ENCODE measurements around the gene PKDCC.

The PKDCC gene

DNA sequence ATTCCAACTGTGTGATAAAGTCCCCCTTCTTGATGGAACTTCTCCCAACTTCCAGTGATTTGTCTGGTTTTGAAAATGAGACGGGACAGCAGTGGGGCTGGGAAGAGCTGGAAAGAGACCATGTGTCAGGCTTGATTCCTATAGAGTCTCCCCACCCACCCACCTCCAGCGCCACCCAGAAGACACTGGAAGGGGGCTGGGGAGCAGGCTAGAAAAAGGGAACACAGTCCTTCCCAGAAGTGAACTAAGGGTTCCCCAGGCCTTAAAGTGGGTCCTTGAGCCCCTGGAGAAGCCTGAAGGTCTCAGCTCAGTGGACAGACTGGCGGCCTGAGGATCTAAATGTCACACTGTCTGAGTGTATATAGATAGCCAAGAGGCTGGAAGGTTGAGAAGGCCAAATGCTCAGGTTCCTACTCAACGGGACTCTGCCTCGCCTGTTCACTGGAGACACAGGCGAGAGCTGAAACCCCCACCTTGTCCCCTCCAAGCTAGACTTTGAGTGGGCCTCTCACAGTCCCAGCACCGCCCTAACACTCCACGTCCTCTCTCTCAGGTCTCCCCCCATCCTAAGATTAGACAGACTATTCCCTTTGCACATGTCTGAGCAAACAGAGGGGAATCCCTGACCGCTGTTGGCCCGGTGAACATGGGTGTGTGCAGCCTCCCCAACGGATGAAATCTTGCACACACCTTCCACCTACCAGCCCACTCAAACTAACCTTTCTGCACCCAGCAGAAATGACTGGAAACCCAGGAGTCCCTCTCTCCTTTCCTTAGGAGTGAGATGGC, 1.6 kb downstream of the PKDCC start:
- DNase-seq (ENCODE audit: extremely low read depth in 1 of 2, low read depth in 1 of 2) = no peak

GRCh38 chr2:42050010-42050702, 2.3 kb downstream of the PKDCC start:
- no peak for DNase-seq (ENCODE audit: extremely low read depth in 1 of 2, low read depth in 1 of 2)

DNA sequence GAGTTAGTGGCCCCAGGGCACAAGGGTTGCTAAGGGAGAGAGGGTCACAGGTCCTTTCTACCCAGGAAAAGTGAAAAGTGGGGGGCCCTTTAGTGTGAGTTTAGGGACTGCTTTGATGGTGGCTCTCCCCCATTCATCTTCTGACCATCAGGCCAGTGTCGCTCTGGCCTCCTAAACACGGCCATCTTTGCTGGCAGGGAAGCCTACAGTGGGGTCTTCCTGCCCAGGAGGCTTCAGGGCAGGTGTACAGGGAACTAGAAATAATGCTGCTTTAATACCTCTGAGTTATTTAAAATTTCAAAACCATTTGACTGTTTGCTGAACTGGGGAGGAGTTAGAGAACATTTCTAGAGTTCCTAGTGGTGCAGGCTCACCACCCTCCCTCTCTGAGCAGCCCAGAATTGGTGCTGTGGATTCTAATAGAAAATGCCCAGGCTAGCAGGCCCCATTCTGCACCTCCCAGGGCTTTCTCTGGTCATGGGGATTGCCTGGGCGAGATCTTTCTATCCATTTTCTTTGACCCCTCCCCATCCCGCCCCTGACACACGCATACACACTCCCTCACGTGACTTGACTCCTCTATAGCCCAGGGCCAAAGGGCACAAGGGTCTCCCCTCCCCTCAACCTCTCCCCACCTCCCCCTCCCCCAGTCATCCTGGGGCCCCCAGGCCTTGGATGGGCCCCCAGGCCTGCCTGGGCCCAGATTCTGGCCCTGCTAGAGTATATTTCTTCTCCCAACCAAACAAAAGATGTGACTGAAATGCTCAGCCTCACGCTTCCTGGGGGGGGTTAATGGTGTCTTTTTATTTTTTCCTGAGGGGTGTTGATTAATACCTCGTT, 3.1 kb downstream of the PKDCC start:
- no peak for DNase-seq (ENCODE audit: extremely low read depth in 1 of 2, low read depth in 1 of 2)

DNA sequence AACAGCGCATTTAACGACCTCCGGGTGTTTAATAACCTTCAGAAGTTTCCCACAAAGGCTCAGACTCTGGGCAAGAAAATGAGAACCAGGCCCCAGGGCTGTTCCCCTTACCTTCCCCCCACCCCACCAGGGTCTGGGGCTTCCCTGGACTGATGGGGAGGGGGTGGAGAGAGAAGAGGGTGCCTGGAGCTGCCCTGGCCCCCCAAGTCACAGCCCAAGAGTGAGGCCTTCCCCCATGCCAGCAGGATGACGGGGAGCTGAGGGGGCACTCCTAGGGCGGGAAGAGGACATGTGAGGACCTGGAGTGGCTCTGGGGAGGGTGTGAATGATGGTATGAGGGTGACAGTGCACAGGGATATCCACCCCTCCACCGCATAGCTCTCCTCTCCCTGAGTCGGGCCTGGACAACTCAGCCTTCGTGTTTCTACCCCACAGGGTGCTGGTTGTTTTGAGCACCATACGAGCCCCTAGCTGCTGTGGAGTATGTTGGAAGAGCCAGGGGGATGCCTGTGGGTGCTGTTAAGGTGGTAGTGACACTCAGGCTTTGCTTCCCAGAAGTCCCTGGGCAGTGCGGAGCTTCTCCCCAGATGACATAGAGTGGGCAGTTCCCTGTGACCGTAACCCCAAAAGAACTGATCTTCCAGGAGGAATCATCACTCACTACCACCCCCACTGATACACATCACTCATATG, 3.9 kb downstream of the PKDCC start:
- no peak for DNase-seq (ENCODE audit: extremely low read depth in 1 of 2, low read depth in 1 of 2)

GRCh38 chr2:42052702-42053481, 5.1 kb downstream of the PKDCC start:
- no peak for DNase-seq (ENCODE audit: extremely low read depth in 1 of 2, low read depth in 1 of 2)

GRCh38 chr2:42053482-42053790, 5.6 kb downstream of the PKDCC start:
- DNase-seq (ENCODE audit: extremely low read depth in 1 of 2, low read depth in 1 of 2) = no peak

DNA sequence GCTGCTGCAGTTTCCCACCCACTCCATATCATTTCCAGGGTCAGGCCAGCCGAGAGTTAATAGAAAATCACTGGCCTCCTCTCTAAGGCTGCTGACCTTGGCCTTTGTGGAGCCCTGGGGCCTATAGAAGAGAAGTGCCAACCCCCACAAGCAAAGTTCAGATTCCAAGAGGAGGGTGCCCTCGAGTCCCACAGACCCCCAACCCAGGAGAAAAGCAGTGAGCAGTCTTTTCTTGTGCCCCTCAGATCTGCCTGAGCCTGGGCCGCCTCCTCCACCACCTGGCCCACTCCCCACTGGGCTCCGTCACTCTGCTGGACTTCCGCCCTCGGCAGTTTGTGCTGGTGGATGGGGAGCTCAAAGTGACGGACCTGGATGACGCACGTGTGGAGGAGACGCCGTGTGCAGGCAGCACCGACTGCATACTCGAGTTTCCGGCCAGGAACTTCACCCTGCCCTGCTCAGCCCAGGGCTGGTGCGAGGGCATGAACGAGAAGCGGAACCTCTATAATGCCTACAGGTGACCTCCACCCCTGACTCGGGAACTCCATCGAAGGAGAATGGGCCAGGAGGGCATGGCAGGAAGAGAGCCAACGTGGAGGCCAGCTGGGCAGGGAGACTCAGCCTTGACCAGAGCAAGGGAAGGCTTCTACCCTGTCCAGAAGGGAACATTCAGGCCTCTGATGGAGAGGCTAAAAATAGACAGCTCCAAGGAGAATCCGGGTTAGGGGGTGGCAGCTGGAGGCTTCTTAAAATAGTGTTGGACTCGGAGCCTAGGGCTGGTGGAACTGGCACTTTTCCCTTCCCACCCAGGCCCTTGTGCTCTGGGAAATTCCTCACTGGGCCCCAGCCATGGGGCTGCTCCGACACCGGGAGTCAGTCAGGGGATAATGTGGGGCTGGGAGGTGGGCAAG, 6.2 kb downstream of the PKDCC start:
- no peak for DNase-seq (ENCODE audit: extremely low read depth in 1 of 2, low read depth in 1 of 2)

- DNase-seq (ENCODE audit: extremely low read depth in 1 of 2, low read depth in 1 of 2) = no peak
These were observed 7.1 kb downstream of the PKDCC start for GRCh38 chr2:42054714-42055430.

- no peak for DNase-seq (ENCODE audit: extremely low read depth in 1 of 2, low read depth in 1 of 2)
These were observed 8.0 kb downstream of the PKDCC start for GRCh38 chr2:42055573-42056514.

GRCh38 chr2:42057159-42057901, 9.5 kb downstream of the PKDCC start:
- DNase-seq (ENCODE audit: extremely low read depth in 1 of 2, low read depth in 1 of 2) = no peak

DNA sequence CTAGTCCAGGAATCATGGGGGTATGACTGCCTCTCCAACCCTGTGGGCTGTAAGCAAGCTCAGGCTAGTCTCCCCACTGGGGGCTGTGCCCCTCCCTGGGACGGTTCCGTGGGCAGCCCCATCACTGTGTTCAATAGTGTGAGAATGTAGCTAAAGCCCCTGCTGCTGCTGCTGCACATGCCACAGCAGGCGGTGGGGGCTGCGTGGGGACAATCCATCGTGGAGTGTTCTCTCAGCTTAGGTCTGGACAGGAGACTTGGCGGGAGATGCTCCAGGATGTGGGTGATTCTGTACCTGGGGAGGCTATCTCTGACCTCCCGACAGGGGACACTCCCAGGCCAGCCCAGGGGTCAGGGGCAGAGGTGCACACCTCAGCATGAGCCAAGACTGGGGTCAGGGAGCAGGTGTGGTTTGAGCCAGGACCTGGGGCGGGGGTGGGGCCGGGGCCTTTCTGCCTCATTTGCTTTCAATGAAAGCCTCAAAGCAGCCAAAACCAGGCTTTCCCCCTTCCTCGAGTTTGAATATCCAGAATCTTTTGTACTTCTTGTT, 10.2 kb downstream of the PKDCC start:
- DNase-seq (ENCODE audit: extremely low read depth in 1 of 2, low read depth in 1 of 2) = no peak

DNA sequence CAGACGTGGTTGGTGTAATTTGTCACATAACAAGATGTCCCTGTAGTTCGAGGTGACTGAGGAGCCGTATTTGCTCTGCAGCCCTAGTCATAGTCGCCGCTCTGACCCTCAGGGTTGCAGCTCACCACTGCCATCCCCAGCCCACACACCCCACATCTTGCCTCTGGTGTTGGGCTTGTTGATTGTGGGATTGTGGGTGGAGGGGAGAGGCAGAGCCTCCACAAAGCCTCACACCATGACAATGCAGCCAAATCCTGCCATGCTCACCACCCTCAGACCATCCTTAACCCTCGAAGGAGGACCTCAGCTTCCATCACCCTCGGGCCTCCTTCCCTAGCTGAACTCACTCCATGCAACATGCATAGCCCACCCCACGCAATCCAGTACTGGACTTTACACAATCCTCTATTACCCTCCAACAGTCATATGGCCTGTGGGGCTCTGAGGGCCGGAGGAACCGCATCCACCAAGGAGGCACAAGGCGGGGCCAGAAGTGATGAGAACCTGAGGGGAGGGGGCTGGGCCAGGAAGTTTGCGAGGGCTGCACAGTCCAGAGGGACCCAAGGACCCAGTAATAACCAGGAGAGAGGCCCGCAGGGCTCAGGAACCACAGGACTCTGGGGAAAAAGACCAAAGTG, 11.6 kb downstream of the PKDCC start:
- DNase-seq (ENCODE audit: extremely low read depth in 1 of 2, low read depth in 1 of 2) = no peak

DNA sequence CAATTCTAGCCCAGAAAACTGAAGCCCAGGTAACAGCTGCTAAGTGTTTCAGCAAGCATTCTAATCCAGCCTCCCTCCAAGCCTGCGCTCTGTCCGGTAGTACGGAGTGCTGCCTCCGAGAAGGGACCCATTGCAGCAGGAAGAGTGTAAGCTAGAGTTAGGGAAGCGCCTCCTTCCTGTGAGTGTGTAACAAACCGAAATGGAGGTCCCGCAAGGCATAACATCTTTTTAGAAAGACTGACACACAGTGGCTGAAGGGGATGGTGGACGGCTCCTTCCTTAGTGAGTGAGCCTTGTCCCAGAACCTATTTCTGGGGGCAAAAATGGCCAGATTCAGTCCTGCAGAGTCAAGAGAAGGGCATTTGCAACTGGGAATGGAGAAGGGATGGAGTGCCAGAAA, 12.2 kb downstream of the PKDCC start:
- DNase-seq (ENCODE audit: extremely low read depth in 1 of 2, low read depth in 1 of 2) = no peak

DNA sequence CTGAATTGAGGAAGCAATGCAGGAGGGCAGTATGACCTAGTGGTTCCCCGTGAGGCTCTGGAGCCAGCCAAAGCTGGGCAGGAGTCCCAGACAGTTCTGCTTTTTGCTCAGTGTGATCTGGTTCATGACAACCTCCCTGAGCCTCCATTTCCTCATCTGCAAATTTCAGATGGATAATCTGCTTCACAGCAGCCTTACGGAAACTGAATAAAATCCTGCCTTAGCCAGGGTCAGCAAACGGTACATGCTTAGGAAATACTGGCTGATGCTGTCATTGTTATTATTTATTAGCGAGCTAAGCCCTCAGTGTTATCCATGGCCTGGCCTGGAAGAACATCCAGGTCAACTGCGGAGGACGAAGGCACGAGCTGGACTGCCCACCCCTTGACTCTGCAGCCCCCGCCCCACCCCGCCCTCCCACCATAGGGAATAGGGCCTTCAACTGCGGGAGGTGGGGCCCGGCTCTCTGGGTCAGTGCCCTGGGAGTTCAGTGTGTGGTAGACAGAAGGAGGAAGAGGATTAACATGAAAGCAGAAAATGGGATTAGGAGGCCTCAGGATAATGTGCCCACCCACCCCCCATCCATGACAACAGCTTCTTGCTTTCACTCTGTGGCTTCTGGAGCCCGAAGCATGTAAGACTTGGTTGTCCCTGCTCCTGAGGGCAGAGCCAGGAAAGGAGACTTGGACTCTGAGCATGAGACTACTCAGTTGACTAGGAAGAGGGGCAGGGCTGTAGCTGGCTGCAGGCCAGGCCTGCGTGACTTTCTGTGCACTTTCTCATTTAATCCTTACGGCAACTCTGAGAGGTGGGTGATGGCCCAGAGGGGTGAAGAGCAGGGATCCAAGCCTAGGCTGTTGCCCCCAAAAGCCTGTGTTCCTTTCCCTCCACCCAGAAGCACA, 13.1 kb downstream of the PKDCC start:
- no peak for DNase-seq (ENCODE audit: extremely low read depth in 1 of 2, low read depth in 1 of 2)

- DNase-seq (ENCODE audit: extremely low read depth in 1 of 2, low read depth in 1 of 2) = no peak
These were observed 14.0 kb downstream of the PKDCC start for GRCh38 chr2:42061839-42062238.

Measured in stimulated activated CD8-positive, alpha-beta memory T cell treated with anti-CD3 and anti-CD28 coated beads, Interleukin-7, amount 100 ng/mL, for 48 hours (primary cell).